Right hindlimb (tissue), 1 donor: ENCODE results near the gene OR10H5.

Experiments used
- DNase-seq: peaks from one replicate; pipeline ENCODE4 v3.0.0-alpha.2; 2018

Gene OR10H5

GRCh38 chr19:15850385-15850784 lies 62.9 kb downstream of the OR10H5 start:
- DNase-seq = no peak
